ENCODE measurements around the gene EGR2.

DNA sequence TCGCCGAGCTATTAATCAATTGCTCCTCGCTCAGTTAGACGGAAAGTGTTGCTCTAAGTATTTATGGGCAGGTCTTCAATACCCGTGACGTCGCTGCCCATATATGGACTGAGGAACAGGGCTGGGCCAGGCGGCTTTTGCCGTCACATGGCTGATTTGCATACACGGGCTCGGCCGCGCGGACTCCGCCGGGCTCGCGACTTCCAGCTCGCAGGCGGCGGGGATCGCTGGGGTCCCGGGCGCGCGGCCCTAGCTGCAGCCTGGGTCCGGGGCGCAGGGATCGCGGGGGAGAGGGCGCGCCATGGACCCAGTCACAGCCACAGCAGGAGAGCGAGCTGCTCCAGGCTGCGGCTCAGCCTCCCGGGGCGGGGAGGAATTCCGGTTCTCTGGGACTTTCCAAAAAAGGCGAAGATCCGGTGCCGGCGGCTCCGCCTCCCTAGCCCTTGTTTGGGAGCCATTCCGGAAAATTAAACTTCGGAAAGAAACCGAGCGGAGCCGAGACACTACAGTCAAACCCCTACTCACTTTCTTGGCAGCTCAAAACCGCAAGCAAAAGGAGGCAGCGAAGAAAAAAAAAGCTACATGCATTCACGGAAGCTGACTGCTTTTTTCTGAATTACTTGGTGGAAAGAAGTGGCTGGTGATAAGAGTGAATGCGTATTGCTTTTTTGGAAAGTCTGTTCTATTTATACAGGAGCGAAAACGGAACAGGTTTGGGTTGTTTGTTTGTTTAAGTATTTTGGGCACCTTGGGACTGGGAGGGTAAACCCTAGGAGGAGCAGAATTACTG, at the start of gene EGR2:
- TF ChIP-seq, protein P1, sequence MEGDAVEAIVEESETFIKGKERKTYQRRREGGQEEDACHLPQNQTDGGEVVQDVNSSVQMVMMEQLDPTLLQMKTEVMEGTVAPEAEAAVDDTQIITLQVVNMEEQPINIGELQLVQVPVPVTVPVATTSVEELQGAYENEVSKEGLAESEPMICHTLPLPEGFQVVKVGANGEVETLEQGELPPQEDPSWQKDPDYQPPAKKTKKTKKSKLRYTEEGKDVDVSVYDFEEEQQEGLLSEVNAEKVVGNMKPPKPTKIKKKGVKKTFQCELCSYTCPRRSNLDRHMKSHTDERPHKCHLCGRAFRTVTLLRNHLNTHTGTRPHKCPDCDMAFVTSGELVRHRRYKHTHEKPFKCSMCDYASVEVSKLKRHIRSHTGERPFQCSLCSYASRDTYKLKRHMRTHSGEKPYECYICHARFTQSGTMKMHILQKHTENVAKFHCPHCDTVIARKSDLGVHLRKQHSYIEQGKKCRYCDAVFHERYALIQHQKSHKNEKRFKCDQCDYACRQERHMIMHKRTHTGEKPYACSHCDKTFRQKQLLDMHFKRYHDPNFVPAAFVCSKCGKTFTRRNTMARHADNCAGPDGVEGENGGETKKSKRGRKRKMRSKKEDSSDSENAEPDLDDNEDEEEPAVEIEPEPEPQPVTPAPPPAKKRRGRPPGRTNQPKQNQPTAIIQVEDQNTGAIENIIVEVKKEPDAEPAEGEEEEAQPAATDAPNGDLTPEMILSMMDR (IDR thresholded peaks at IDR 0.05), result no peak
- no peak for TF ChIP-seq EZH2 (IDR thresholded peaks at IDR 0.05)
